CD4-positive, alpha-beta T cell treated with Interleukin-17A for 4 hours (primary cell): ENCODE measurements around the gene PDSS2.
"Not testable (repeated sequence)": the region's sequence is repeated elsewhere in the genome, so short reads cannot be mapped to it uniquely, and the experiment has no call there.

Source experiments
- DNase-seq: peaks from one replicate; pipeline ENCODE4 v3.0.0-alpha.2; 2020; ENCODE audit warnings: mixed read lengths

Gene PDSS2

DNA sequence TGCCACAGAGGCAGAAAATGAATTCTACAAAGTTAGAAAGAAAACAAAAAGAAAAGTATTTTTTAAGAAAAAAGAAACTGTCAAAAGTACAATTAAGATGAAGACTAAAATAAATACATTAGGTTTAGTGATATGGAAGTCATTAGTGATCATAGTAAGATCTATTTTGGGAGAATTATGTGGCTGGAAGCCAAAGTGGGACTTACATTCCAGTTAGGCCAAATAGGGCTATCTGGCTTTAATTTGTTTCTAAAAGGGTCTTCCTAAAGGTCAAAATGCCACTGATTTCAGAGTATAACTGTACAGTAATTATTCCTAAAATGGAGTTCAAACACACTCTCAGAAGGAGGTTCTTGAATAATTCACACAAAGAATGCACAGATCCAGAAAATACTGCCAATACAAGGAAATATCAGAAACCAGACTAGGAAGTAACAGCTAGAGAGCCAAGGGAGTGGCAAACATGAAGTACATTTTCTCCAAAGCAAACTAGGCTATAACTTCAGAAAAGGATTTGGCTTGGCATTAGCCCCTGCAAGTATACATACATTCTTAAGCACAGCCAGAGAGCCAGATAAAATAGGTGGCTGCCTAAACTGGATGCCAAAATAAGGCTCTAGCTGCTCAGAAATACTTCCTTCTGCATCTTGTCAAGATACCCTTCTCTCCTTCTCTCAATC, 45.3 kb downstream of the PDSS2 start:
- no peak for DNase-seq

DNA sequence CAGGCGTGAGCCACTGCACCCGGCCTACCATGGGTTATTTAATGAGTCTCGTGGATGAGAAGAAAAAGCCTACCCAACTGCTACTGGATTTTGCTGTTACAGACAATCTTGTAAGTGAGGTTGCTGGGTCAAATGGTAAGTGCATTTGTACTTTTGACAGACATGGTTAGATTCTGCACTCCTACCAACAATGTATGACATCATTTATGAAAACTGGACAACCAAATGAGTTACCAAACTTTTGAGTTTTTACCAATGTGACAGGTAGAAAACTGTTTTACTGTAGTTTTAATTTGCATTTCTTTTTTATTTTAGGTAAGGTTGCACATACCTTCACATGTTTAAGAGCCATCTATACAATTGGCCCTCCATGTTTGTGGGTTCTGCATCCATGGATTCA, 48.2 kb downstream of the PDSS2 start:
- no peak for DNase-seq

DNA sequence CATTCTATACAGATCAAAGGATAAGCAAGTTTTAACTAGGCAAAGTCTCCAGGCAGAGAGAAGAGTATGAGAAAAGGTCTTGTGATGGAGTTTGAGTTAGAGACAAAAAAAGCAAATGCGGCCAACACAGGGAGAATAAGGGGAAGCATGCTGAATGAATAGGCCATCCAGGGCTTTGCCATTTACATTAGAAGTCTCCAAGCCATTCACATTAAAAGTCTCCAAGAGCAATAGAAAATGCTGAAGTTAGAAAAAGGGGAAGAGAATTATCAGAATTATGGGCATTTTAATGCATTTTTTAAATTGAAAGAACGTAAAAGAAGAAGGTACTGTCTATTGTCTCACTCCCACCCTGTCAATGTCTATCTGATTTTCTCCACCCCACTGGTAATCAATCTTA, 49.4 kb downstream of the PDSS2 start:
- DNase-seq = no peak

DNA sequence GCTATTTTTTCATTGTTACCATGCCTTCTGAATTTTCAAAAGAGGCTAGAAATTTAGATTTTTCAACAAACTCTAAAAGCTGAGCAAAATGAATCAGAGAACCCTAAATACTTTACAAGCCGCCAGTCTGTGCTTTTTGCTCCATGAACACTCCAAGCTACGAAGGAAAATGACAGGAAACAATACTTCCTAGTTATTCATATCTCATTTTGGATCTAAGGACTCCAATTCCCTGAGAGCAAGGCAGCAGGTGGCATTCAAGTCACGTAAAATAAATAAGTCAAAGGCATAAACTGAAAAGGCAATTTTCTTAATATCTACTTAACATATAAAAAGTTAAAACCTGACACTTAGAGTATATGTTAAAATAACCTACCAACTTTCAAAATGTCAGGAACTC, 50.6 kb downstream of the PDSS2 start:
- no peak for DNase-seq

- DNase-seq = no peak
Measured at GRCh38 chr6:107405002-107405401, 54.4 kb downstream of the PDSS2 start.

DNA sequence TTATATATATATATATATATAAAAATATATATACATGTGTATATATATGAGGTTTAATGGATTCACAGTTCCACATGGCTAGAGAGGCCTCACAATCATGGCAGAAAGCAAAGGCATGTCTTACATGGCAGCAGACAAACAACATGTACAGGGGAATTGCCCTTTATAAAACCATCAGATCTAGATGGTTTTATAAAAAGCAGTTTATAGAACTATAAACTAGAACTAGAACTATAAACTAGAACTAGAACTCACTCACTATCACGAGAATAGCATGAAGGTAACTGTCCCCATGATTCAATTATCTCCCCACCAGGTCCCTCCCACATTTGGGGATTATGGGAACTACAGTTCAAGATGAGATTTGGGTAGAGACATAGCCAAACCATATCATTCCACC, 56.8 kb downstream of the PDSS2 start:
- DNase-seq = no peak

- no peak for DNase-seq
Measured at GRCh38 chr6:107401573-107401972, 57.8 kb downstream of the PDSS2 start.

DNA sequence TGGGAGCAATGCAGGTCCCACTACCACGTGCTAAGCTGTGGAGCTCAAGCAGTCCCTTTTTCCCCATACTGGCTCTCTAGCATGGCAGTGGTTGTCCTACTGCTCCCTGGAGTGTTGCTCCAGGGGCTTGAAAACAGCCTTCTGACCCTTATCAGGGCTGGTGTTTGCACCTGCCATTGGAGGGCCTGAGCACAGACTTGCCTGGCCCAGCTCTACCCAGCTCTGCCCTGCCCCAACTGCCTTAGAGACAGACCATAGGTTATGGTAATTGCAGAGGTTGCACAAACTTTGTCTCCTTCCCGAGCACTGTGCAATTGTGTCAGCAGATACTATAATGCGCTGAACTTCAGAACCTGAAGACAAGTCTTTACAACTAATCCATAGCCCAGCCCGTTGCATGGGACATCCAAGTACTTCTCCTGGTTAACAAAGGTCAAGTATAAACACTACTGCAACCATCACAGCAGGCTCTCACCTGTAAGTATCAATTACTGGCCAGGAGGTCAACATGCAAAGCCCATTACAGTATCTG, 58.7 kb downstream of the PDSS2 start:
- DNase-seq = no peak

- no peak for DNase-seq
Measured at GRCh38 chr6:107399935-107400334, 59.4 kb downstream of the PDSS2 start.

GRCh38 chr6:107398001-107398400, 61.4 kb downstream of the PDSS2 start:
- DNase-seq = no peak

DNA sequence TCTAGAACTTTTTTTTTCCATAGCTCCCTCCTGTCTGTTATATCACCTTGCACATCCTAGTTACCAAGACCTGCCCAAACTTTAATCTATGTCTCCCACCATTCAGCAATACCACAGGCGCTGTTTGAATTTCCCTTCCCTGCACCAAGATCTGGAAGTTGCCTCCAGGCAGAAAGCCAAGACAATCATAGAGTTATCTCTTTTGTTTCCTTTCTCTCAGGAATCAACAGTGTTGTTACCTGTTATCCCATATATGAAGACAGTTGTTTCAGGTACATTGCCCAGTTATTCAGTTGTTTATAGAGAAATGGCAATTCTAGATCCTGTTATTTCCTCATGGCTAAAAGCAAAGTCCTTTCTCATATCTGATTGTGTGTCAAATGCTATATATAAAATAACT, 63.2 kb downstream of the PDSS2 start:
- no peak for DNase-seq

- DNase-seq = no peak
Measured at GRCh38 chr6:107392069-107392468, 67.3 kb downstream of the PDSS2 start.

DNA sequence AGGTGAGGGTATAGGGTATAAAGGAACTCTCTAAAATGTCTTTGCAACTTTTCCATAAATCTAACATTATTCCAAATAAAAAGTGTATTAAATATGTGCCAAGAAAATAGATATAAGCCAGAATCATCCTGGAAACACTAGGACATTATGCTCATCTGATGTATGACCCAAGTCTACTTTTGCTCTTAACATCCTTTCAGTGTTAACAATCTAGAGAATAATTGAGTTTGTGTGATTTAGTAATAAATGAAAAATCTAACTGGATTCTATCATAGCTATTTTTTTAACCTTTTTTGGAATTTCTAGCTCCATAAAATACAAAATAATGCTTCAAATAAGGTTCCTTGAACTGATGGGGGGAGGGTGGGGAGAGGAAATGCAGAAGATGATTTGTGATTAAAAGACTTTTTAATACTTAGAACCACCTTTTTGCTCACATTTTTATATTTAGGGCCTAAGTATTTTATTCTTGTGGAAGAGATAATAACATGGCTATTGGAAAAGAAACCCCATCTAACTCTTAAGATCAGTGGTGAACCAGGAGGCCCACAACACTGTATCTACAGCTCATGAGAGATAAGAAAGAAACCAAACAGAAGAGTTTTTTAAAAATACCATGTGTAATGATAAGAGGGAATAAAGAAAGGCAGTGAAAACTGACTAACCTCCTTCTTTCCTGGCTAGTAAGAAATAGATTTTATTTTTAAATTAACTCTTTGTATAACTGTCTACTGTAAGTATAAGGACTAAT, 68.5 kb downstream of the PDSS2 start:
- DNase-seq = no peak

- DNase-seq = no peak
Measured at GRCh38 chr6:107390056-107390455, 69.3 kb downstream of the PDSS2 start.

GRCh38 chr6:107386904-107387303, 72.5 kb downstream of the PDSS2 start:
- no peak for DNase-seq

- DNase-seq = no peak
Measured at GRCh38 chr6:107386340-107386739, 73.0 kb downstream of the PDSS2 start.

- DNase-seq = no peak
Measured at GRCh38 chr6:107383705-107384104, 75.7 kb downstream of the PDSS2 start.

DNA sequence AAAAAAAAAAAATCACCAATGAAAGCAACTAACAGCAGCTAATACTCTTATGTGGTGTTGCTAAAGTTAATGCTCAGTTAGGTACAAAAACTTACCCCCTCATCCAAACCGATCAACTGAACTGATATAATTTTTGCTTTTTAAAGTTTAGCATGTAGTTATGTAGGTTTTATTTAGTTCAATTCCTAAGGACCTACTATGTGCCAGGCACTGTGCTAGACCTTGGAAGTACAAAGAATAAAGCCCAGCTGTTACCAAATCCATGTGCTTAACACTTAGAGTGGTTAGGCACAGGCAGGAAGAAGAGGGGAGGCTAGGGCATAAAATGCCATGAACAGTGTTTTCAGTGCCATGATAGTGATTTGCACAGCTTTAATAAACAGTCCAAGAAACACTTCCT, 85.1 kb downstream of the PDSS2 start:
- DNase-seq = no peak

GRCh38 chr6:107369493-107369892, 89.9 kb downstream of the PDSS2 start:
- no peak for DNase-seq

DNA sequence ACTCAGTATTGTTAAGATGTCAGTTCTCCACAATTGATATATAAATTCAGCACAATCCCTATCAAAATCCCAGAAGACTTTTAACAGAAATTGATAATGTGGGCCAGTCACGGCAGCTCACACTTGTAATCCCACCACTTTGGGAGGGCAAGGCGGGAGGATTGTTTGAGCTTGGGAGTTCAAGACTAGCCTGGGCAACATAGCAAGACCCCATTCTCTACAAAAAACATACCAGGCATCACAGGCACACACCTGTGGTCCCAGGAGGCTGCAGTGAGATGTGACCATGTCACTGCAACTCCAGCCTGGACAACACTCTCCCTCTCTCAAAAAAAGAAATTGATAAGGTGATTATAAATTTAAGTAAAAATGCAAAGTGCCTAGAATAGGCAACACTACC, 90.9 kb downstream of the PDSS2 start:
- DNase-seq = no peak

DNA sequence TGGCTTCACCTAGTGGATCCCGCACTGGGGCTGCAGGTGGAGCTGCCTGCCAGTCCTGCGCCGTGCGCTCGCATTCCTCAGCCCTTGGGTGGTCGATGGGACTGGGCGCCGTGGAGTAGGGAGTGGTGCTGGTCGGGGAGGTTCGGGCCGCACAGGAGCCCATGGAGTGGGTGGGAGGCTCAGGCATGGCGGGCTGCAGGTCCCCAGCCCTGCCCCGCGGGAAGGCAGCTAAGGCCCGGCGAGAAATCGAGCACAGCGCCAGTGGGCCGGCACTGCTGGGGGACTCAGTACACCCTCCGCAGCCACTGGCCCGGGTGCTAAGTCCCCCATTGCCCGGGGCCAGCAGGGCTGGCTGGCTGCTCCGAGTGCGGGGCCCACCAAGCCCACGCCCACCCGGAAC, 95.2 kb downstream of the PDSS2 start:
- not testable (repeated sequence) for DNase-seq

DNA sequence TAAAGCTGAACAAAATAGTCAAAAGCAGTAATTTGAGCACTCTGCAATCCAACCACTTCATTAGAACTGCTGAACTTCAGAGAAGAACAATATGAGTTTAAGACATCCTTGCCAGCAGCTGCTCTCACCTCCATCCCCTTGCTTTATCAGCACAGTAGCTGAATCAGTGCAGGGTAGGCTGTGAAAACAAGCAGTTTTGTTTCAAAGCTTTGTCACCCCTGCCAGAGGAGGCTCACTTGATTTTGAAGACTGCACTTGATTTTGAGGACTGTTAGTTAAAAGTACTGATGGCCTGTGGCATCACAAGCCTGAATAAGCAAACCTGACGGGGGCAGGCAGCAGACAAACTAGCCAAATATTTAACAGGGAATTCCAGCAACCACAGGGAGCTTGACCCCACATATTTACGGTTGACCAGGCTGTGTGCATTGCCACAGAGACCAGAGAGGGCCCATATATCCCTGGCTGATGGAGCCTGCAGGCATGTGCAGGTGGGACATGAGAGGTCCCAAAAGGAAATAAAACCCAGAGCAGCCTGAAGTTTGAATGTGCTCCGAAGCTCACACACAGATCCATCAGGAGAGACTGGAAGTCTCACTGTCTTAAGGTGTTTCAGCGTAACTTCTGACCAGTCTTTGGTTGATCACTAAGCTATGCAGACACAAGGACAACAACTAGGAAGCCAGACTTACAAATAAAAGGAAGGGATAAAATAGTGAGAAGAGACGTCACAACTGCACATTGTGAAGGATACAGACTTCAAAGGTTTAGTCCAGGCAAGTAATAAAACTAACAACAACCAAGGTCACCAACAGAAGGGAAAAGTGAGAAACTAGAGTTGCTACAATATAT, 97.4 kb downstream of the PDSS2 start:
- no peak for DNase-seq

GRCh38 chr6:107360476-107360875, 98.9 kb downstream of the PDSS2 start:
- no peak for DNase-seq

DNA sequence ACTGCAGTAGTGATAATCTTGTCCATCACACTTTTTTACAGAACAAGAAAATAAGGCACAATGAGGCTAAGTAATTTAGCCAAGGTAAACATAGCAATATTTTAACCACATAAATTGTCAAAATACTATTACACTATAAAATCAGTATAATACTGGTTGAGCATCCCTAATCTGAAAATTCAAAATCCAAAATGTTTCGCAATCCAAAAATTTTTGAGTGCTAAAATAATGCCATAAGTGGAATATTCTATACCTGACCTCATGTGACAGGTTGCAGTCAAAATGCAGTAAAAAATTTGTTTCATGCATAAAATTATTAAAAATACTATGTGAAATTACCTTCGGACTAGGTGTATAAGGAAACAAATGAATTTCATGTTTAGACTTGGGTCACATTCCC, 101.5 kb downstream of the PDSS2 start:
- DNase-seq = no peak
